Adrenal gland (tissue), 5 donors: ENCODE data around the gene RNASE8.

Experiments
- CTCF ChIP-seq, 6 experiments: fragments of 450-650 bp in 4 of 6; fragments of 200-600 bp in 2 of 6; sonication (generic) in 1 of 6; IDR thresholded peaks; 1 replicate in 5 of 6; 2 replicates in 1 of 6; pipeline versions ENCODE4 v1.5.1 to v1.8.0; 2016 to 2021; ENCODE audit warnings: antibody characterized with exemption in 6 of 6, mild to moderate bottlenecking in 2 of 6, moderate library complexity in 1 of 6
- POLR2A ChIP-seq, 2 donors: fragments of 450-650 bp; IDR thresholded peaks; one replicate each; pipeline ENCODE4 v1.6.1; 2017; ENCODE audit warnings: antibody characterized with exemption in 2 of 2, mild to moderate bottlenecking in 2 of 2, moderate library complexity in 1 of 2
- donor health status: DM: no; HTN: no; CAD: no.

- TF ChIP-seq CTCF (IDR thresholded peaks at IDR 0.05): no peak
- TF ChIP-seq POLR2A (IDR thresholded peaks at IDR 0.05): no peak
Observed at GRCh38 chr14:21077672-21078071, 20.1 kb downstream of the RNASE8 start.
